ENCODE measurements around the gene C2CD2.
A peak's percentile ranks its signal among the peaks of the same experiment; 100 is the strongest.

The C2CD2 gene

GRCh38 chr21:41914358-41914757 is 39.5 kb downstream of the C2CD2 start:
- no peak for DNase-seq (ENCODE audit: low read depth in 2 of 2)

GRCh38 chr21:41913230-41913629 is 40.6 kb downstream of the C2CD2 start:
- DNase-seq (ENCODE audit: low read depth in 2 of 2), result no peak

GRCh38 chr21:41908829-41909228 is 45.0 kb downstream of the C2CD2 start:
- DNase-seq (ENCODE audit: low read depth in 2 of 2), result no peak

GRCh38 chr21:41907496-41908258 is 46.1 kb downstream of the C2CD2 start:
- DNase-seq (ENCODE audit: low read depth in 2 of 2), result no peak

GRCh38 chr21:41906770-41907169 is 47.0 kb downstream of the C2CD2 start:
- no peak for DNase-seq (ENCODE audit: low read depth in 2 of 2)

- no peak for DNase-seq (ENCODE audit: low read depth in 2 of 2)
Observed at GRCh38 chr21:41903559-41904351, 50.1 kb downstream of the C2CD2 start.

GRCh38 chr21:41902946-41903345 is 50.9 kb downstream of the C2CD2 start:
- DNase-seq (ENCODE audit: low read depth in 2 of 2), result no peak

GRCh38 chr21:41901782-41902181 is 52.0 kb downstream of the C2CD2 start:
- DNase-seq (ENCODE audit: low read depth in 2 of 2), result no peak

GRCh38 chr21:41901099-41901498 is 52.7 kb downstream of the C2CD2 start:
- DNase-seq (ENCODE audit: low read depth in 2 of 2), result no peak

GRCh38 chr21:41900401-41900800 is 53.4 kb downstream of the C2CD2 start:
- no peak for DNase-seq (ENCODE audit: low read depth in 2 of 2)

GRCh38 chr21:41899426-41900202 is 54.2 kb downstream of the C2CD2 start:
- DNase-seq (ENCODE audit: low read depth in 2 of 2), result peak; percentile 2 to 18

GRCh38 chr21:41898998-41899397 is 54.8 kb downstream of the C2CD2 start:
- DNase-seq (ENCODE audit: low read depth in 2 of 2), result no peak

GRCh38 chr21:41897700-41898099 is 56.1 kb downstream of the C2CD2 start:
- DNase-seq (ENCODE audit: low read depth in 2 of 2), result no peak

- DNase-seq (ENCODE audit: low read depth in 2 of 2), result no peak
Observed at GRCh38 chr21:41897047-41897669, 56.7 kb downstream of the C2CD2 start.

GRCh38 chr21:41895643-41896493 is 58.0 kb downstream of the C2CD2 start:
- peak in 1 of 2 donors; percentile 44 for DNase-seq (ENCODE audit: low read depth in 2 of 2)

GRCh38 chr21:41894922-41895557 is 58.8 kb downstream of the C2CD2 start:
- no peak for DNase-seq (ENCODE audit: low read depth in 2 of 2)

- no peak for DNase-seq (ENCODE audit: low read depth in 2 of 2)
Observed at GRCh38 chr21:41894511-41894910, 59.3 kb downstream of the C2CD2 start.

GRCh38 chr21:41892726-41893125 is 61.1 kb downstream of the C2CD2 start:
- DNase-seq (ENCODE audit: low read depth in 2 of 2), result no peak

- no peak for DNase-seq (ENCODE audit: low read depth in 2 of 2)
Observed at GRCh38 chr21:41891132-41891531, 62.7 kb downstream of the C2CD2 start.

- no peak for DNase-seq (ENCODE audit: low read depth in 2 of 2)
Observed at GRCh38 chr21:41890355-41890754, 63.5 kb downstream of the C2CD2 start.
